Left lung (tissue), 10 donors: ENCODE data around the gene PTPRM. TPM values are rescaled to one million over a fixed set of nuclear protein-coding genes. Genes with fewer than 3 reads are reported as not detected.

Source experiments
- ATAC-seq: fragments of 200-7000 bp; cut with Tn5 transposase; one replicate; pipeline ENCODE4 v1.9.1; 2020; ENCODE audit warnings: moderate library complexity
- DNase-seq, 4 donors: peaks; one replicate each; pipeline ENCODE4 v3.0.0-alpha.2; 2013 to 2020
- H3K27ac ChIP-seq, 2 donors: fragments of 200-600 bp; sonication (generic) in 1 of 2; one replicate each; pipeline versions ENCODE4 v1.5.0 to v1.8.0; 2020 to 2021
- H3K27me3 ChIP-seq, 2 donors: fragments of 200-600 bp; sonication (generic) in 1 of 2; one replicate each; pipeline versions ENCODE4 v1.5.0 to v1.8.0; 2020 to 2021
- H3K36me3 ChIP-seq, 2 donors: fragments of 200-600 bp; sonication (generic) in 1 of 2; one replicate each; pipeline versions ENCODE4 v1.5.0 to v1.8.0; 2020 to 2021
- H3K4me1 ChIP-seq, 2 donors: fragments of 200-600 bp; one replicate each; pipeline ENCODE4 v1.8.0; 2021
- H3K4me3 ChIP-seq, 2 donors: fragments of 200-600 bp; sonication (generic) in 1 of 2; one replicate each; pipeline versions ENCODE4 v1.5.0 to v1.8.0; 2020 to 2021; ENCODE audit warnings: mild to moderate bottlenecking in 1 of 2
- H3K9me3 ChIP-seq, 2 donors: fragments of 200-600 bp; sonication (generic) in 1 of 2; one replicate each; pipeline versions ENCODE4 v1.5.0 to v1.8.0; 2020 to 2021
- intact Hi-C, 2 donors: fragments of 100-400 bp; cut with DNase I; formaldehyde crosslinking; loops; one replicate each; pipeline versions ENCODE4 v1.11.2 to v1.14.2; 2022
- polyA plus RNA-seq, 6 donors: library from polyadenylated mRNA; unstranded; fragments of 120-200 nt; gene quantifications; one replicate each; pipeline ENCODE4 v1.2.1, GENCODE V29; 2013; ENCODE audit not compliant: insufficient read length in 6 of 6
- total RNA-seq, 2 donors: library from RNA; stranded (reverse); fragmentation: NEBNext Ultra II Directional; extraction: Animal tissue kit (Norgen Biotek cat#: 25700); gene quantifications; one replicate each; pipeline ENCODE4 v1.2.1, GENCODE V29; 2021
- TF ChIP-seq, protein P1 (sequence below), 2 donors: fragments of 200-600 bp; sonication (generic) in 1 of 2; IDR thresholded peaks; one replicate each; pipeline versions ENCODE4 v1.5.0 to v1.8.0; 2021; ENCODE audit warnings: antibody characterized with exemption in 2 of 2
- donor health status: DM: no; HTN: yes; CAD: no.
- donor health status: DM: no; HTN: no; CAD: no.

PTPRM gene
- total and polyA plus RNA-seq, 8 donors, result 76.4 to 99.6 (median 90.1) TPM

GRCh38 chr18:7557973-7558372, 9.1 kb upstream of the PTPRM start:
- DNase-seq, result no peak
- TF ChIP-seq, protein P1, sequence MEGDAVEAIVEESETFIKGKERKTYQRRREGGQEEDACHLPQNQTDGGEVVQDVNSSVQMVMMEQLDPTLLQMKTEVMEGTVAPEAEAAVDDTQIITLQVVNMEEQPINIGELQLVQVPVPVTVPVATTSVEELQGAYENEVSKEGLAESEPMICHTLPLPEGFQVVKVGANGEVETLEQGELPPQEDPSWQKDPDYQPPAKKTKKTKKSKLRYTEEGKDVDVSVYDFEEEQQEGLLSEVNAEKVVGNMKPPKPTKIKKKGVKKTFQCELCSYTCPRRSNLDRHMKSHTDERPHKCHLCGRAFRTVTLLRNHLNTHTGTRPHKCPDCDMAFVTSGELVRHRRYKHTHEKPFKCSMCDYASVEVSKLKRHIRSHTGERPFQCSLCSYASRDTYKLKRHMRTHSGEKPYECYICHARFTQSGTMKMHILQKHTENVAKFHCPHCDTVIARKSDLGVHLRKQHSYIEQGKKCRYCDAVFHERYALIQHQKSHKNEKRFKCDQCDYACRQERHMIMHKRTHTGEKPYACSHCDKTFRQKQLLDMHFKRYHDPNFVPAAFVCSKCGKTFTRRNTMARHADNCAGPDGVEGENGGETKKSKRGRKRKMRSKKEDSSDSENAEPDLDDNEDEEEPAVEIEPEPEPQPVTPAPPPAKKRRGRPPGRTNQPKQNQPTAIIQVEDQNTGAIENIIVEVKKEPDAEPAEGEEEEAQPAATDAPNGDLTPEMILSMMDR (IDR thresholded peaks at IDR 0.05), result no peak
- H3K4me1 ChIP-seq, result no peaks in the 10 kb centered on the region
- H3K27ac ChIP-seq, result no peak overlapping the region
- no peak overlapping the region for H3K4me3 ChIP-seq
- H3K27me3 ChIP-seq, result no peaks in the 10 kb centered on the region
- no peak for ATAC-seq
- intact Hi-C loops, result no loop called here
- no peaks in the 10 kb centered on the region for H3K36me3 ChIP-seq
- H3K9me3 ChIP-seq, result no peaks in the 10 kb centered on the region

DNA sequence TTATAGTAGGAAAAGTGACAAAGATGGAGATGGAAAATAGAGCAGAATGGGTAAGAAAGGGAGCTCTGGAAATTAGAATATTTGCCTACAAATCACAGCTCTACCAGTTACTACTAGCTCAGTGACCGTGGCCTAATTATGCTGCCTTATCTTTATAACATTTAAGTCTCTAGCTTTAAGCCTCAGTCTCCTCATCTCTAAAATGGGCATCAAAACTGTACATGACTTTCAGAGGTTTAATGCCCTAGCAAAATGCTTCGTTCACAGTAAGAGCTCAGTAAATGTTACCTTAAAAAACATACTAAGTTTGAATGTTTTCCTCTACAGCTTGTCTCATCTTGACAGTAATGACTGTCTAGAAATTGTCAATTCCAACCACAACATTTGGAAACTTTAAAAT, 8.3 kb upstream of the PTPRM start:
- Histone ChIP-seq H3K36me3 (no peaks in the 10 kb centered on the region), H3K27ac (no peak overlapping the region), H3K4me3 (no peak overlapping the region), H3K27me3 (no peaks in the 10 kb centered on the region), H3K9me3 (no peaks in the 10 kb centered on the region), H3K4me1 (no peaks in the 10 kb centered on the region)
- TF ChIP-seq, protein P1 (IDR thresholded peaks at IDR 0.05), result no peak
- DNase-seq (no peak), ATAC-seq (no peak)
- intact Hi-C loops, result no loop called here

DNA sequence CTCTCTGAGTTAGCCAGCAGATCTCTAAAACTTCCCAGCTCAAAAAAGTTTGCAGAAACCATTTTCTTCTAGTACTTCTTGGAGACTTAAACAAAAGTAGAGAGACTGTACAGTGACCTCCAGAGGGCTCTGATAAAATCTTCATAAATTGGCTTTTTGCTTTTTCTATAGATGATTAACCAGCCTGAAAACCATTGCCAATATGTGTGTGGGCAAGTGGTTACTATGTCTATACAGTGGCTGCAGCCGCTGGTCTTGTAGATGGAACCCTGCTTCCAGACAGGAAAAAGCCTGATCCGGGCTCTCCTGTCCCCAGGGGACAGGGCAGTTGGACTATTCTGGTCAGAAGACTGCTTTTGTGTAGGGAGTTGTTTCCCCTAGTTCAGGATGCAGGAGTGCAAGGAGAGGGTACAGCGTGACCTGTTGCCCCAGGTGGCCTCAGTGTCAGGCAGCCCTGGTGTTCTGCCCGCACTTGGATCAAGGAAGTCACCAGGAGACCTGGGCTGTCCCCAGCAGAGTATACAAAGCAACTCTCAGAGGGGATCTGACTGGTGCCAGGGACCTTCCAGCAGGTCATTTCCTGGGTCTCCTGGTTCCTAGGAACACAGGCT, 7.3 kb upstream of the PTPRM start:
- H3K4me3 ChIP-seq, result no peak overlapping the region
- TF ChIP-seq, protein P1 (IDR thresholded peaks at IDR 0.05), result no peak
- no peak overlapping the region for H3K27ac ChIP-seq
- no peaks in the 10 kb centered on the region for H3K36me3 ChIP-seq
- ATAC-seq, result no peak
- no peaks in the 10 kb centered on the region for H3K9me3 ChIP-seq
- no peaks in the 10 kb centered on the region for H3K4me1 ChIP-seq
- no peaks in the 10 kb centered on the region for H3K27me3 ChIP-seq
- DNase-seq, result no peak
- intact Hi-C loops, result loop anchor here in 1 of 2 donors (10.0 kb wide), 1 partner anchor 285 kb away; no protein-coding TSS in a partner anchor

- DNase-seq (no peak), ATAC-seq (no peak)
- Histone ChIP-seq H3K27me3 (peaks cover 0 to 11% of the 10 kb centered on the region in 2 donors), H3K9me3 (no peaks in the 10 kb centered on the region), H3K4me1 (peaks cover 11 to 16% of the 10 kb centered on the region in 2 donors), H3K36me3 (no peaks in the 10 kb centered on the region), H3K4me3 (no peak overlapping the region), H3K27ac (no peak overlapping the region)
- intact Hi-C loops, result loop anchor here in 1 of 2 donors (10.0 kb wide), 1 partner anchor 287 kb away; no protein-coding TSS in a partner anchor
- TF ChIP-seq, protein P1 (IDR thresholded peaks at IDR 0.05), result no peak
Observed at GRCh38 chr18:7561909-7562460, 5.1 kb upstream of the PTPRM start.

- TF ChIP-seq, protein P1 (IDR thresholded peaks at IDR 0.05), result no peak
- intact Hi-C loops, result loop anchor here in 1 of 2 donors (10.0 kb wide), 1 partner anchor 288 kb away; no protein-coding TSS in a partner anchor
Observed at GRCh38 chr18:7562491-7562890, 4.6 kb upstream of the PTPRM start.

More at GRCh38 chr18:7562491-7562890, 4.6 kb upstream of the PTPRM start:
- H3K36me3 ChIP-seq, result no peaks in the 10 kb centered on the region
- no peak overlapping the region for H3K27ac ChIP-seq
- peaks cover 0 to 14% of the 10 kb centered on the region in 2 donors for H3K27me3 ChIP-seq
- no peaks in the 10 kb centered on the region for H3K9me3 ChIP-seq
- DNase-seq, result no peak
- no peak overlapping the region for H3K4me3 ChIP-seq
- ATAC-seq, result no peak
- peaks cover 11 to 16% of the 10 kb centered on the region in 2 donors for H3K4me1 ChIP-seq
